HG03135 (cell line): Measurements from ENCODE around the gene SMAD2.

Experiments
- ATAC-seq: cut with Tn5 transposase; IDR thresholded peaks from one replicate; pipeline ENCODE4 v1.9.1; 2021; ENCODE audit warnings: mild to moderate bottlenecking, moderate library complexity; ENCODE audit not compliant: unreplicated experiment

The SMAD2 gene

DNA sequence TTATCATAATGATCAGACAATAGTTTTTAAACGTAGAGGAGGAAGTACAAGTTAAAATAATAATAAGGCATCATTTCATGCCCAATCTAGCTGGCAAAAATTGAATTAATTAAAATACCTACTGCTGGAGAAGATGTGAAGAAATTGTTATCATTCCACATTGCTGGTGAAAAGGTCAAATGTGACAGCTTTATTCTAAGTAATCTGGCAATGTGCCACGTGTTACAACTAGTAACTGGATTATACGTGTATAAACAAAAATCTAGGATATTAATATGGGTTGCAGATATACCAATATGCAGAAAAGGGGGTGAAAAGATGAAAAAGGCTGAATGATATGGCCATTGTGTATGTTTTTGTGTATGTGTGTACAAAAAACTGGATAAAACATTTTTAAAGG is 32.4 kb downstream of the SMAD2 start:
- ATAC-seq: no peak

DNA sequence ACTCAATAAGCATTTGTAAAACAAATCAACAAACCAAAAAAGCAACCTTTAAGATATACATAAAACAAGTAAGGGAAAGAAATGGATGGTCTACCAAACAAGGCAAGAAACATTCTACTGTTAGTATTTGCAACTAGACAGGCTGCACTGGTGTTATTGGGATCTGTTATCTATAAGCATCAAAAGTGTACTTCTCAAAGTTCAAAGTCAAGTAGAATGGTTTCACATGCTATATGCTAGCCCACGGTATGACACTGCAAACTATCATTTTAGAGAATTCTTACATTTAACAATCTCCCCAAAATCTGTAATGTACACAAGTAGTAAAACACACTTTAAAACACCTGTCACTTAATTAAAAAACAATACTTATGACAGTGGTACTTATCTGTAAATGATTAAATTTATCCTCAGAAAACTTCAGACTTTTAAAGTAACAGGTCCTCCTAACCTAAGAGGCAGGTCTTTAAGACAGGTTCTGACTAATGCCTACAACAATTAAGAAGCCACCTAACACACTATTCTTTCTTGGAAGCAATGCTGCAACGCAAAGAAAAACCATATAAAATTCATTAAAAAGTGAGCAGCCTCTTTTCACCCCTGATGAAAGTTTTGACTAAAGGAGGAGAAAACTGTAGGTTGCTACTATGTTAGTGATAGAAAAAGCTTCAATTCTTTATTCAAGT is 34.8 kb downstream of the SMAD2 start:
- ATAC-seq: no peak

DNA sequence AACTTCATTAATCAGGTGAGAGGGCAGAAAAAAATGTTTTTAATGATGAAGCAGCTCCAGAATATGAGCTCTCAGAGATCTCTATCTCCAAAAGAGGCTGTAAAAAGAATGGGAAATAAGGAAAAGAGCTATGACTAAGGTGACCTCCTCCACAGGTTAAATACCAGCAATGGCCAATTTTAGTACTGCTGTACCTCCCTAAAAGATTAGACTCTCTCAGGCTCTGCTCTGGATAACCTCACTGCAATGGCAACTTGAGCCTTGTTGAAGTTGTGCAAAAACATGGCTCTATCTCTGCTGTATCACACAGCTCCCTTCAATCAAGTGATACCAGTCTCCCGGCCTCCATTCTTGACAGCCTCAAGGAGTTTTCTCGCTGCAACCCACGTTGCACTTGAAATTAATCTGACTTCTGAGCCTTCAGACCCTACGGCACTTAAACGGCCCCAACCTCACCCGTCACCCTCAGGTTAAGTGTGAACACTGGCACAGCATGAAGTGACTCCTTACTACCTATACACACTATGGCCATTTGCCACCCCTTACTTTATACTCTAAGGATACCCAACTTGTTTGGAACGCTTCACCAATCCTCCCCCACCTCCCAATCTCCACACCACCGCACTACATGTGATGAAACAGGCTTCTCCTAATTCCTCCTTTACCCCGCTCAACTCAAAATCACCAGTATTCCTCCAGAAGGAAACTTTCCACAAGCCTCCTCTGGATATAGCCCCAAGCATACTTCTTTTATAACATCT is 36.3 kb downstream of the SMAD2 start:
- no peak for ATAC-seq

DNA sequence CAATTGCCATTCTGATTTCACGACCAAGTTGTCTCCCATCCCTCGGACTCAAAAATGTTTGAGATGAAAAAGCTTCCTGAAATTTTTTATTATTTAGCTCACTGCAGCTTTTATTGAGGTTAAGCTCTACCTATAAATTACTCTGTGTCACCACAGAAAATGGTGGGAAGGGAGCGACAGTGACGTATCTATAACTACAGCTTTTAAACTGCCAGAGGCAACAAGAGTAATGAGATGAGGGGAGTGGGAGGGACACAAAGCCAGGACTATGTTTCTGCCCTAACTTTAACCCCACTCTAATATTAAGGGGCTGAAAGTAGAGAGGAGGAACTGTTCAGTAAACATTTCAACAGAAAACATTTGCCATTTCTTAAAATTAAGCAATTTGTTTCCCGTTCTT is 37.4 kb downstream of the SMAD2 start:
- ATAC-seq: no peak

DNA sequence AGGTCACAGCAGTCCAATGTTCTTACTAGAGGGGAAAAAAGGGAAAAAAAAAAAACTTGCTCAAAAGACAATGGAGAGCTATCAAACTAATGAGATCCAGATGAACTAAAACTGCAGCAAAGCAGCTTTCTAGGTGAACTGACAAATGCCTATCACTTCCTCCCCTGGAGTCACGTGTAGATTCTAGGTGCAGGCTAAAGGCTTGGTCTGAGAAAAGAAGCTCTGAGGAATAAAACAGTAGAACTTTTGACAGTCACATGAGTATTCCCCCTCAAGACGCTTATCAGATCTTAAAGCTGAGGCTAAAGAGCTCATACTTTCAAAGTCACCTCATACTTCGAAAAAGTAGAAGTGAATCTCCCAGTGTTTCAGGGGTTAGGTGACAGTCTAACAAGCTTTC is 42.3 kb downstream of the SMAD2 start:
- ATAC-seq: no peak

DNA sequence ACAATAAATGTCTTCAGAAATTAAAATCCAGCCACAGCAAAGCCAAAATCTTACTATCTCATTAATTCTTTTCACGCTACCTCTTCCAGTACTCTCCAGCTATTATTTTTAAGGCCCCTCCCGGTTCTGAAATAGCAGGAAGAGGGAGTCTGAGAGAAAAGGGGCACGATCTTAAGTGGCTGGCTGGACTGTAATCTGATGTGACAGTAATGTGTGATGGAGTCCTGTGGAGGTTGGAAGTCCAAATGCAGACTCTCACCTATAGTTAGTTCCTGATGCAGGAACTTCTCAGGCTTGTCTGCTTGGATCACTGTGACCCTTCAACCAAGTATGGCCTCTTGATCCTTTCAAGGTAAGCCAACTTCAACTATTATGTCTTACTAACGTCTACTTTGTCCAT is 43.2 kb downstream of the SMAD2 start:
- ATAC-seq: no peak

DNA sequence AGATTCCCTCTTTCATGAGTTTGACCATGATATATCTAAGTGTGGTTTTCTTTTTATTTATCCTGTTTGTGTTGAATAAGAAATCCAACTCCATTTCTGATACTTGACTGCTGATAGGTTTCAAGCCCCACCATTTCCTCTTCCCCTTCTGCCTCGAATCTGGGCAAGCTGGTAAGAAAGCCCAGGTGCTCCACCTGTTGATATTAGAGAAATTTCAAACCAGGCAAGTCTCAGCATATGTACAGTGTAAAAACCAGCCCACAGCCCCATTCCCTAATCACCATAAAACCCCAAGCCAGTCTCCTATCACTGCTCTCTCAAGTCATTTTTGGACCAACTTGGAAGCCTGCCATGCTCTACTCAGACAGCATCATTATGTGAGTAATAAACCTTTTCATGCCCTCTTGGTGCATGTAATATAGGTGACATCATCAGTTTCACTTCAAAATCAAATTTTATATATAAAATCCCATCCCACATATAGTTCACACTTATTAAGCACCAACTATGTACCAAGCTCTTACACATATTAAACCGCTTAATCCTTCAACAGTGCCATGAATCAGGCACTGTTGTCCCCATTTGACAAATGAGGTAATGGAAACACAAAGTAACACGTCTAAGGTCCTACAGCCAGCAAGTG is 46.6 kb downstream of the SMAD2 start:
- no peak for ATAC-seq

DNA sequence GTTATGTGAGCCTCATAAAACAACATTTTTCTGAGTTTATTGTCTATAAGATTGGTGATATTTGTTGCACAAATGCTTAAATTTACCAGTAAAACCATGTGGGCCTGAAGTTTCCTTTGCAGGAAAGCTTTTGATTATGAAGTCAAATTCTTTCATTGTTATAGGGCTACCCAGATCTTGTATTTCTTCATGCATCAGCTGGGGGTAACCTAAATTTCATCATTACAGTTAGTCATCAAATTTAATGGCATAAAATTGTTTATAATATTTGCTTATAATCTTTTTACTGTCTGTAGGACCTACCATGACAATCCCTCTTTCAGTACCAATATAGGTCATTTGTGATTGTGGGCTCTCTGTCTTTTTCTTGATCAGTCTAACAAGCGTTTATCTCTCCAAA is 47.8 kb downstream of the SMAD2 start:
- no peak for ATAC-seq

DNA sequence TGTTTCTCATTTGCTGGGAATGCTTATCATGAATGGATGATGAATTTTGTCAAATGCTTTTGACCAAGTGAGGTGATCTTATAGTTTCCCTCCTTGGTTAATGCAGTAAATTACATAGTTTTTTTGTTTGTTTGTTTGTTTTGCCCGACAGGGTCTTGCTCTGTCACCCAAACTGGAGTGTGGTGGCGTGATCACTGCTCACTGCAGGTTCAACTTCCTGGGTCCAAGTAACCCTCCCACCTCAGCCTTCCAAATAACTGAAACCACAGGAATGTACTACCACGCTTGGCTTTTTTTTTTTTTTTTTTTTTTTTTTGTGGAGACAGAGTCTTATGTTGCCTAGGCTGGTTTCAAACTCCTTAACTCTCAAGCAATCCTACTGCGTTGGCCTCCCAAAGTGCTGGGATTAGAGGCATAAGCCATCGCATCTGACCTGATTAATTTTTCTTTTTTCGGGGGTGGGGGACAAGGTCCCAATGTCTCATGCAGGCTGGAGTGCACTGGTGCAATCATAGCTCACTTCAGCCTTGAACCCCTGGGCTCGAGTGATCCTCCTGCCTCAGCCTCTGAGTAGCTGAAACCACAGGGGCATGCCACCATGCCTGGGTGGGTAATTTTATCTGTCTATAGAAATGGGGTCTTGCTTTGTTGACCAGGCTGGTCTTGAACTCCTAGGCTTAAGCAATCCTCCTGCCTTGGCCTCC is 48.6 kb downstream of the SMAD2 start:
- no peak for ATAC-seq

DNA sequence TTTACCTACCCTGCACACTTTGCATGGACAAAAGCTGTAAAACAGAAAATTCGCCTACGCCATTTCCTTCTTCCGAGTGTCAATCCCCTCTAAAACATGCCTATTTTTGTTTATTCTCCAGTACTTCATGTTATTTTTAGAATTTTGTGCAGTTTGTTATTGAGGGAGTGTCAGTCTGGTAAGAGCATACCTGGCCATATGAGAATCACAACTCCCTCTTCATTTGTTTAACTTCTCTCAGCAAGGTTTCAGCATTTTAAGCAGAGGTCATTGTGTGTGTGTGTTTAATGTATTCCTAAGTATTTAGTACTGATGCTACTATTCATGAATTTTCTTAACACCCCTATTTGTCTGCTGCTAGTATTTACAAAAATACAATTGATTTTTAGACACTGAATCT is 49.4 kb downstream of the SMAD2 start:
- no peak for ATAC-seq

DNA sequence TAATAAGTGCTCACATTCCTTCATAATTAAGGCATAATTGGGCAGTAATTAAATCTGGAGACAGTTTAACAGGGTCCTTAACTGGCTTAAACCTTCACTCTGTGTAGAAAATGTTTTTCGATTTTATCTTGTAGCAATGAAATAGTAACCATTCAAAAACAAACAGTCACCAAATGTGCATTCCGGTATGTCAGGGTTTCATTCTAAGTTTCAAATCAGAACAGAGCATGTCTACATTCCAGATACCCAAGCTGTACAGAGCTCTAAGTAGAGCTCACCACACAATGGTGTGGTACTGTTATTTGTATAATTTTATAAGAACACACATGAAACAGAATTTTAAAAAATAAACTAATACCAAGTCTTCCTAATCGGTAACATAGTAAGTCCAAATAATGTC is 52.6 kb downstream of the SMAD2 start:
- no peak for ATAC-seq

DNA sequence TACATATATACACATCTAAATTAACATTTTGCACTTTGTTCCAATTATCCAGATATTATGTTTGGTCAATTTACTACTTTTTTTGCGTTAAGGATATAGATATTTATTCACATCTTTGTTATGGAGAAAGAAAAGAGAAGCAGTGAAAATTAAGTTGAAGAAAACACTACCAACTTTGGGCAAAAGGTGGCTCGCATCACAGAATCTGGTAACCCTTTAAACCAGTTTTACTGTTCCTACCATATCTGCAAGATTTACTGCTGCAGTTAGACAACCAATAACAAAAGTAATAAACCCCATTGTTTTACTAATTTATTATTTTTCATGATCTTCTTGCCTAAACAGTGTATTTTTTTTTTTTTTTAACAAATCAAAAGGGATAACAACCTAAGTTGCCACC is 53.6 kb downstream of the SMAD2 start:
- ATAC-seq: no peak

DNA sequence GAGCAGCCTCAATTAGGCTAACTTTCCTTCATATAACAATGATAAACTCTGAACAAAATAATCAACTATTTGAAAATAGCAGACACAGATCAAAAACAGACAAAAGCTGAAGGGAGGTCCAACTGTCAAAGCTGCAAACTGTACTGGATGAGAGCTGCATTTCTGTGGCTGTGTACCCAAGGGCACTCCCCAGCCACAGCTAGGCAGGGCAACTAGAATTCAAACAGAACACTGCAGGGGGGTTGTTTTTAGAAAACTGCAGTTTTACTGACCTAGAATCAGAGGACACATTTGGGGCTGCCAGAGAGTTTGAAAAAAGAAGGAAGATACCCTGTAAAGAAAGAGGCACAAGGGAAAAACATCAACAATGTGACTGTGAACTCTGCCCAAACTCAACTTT is 56.8 kb downstream of the SMAD2 start:
- ATAC-seq: no peak

DNA sequence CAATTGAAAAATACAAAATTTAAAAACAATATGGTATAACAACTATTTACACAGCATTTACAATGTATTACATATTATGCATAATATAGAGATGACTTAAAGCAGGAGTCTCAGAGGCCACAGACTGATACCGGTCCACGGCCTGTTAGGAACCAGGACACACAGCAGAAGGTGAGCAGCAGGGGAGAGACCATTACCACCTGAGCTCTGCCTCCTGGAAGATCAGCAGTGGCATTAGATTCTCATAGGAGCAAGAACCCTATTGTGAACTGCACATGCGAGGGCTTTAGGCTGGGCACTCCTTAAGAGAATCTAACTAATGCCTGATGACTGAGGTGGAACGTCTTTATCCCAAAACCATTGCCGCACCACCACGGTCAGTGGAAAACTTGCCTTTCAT is 58.0 kb downstream of the SMAD2 start:
- no peak for ATAC-seq

DNA sequence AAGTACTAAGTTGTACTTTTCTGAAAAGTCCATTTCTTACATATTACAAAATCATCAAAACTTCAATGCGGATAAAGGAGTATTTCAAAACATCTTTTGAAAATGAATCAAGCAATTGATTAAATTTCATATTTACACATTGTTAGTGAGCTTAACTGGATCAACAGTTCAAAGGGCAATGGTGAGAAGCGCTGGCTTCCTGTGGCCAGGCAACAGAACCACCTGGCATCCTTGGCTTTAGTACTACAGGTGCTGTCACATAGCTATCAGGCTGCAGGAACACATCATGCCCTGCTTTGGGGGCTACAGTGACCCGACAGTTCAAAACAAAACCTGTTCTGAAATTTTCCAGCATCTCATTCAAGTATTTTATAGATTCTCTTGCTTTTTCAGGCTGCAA is 59.2 kb downstream of the SMAD2 start:
- no peak for ATAC-seq

DNA sequence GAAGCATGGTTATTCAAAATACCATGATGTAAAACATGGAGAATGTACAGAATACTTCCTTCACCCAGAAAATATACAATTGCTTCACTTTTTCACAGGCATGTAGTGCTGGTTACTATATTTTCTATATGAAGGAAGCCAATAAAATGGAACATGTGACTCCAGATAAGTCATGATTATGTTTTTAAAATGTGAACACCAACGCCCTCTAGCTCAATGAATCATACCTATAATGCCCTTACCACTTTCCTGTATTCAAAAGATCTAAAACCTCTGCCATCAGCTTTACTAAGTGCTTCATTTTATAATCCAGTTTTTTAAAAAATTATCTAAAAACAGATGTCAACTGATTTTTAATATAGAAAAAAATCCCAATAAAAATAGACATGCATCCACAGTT is 59.9 kb downstream of the SMAD2 start:
- no peak for ATAC-seq

DNA sequence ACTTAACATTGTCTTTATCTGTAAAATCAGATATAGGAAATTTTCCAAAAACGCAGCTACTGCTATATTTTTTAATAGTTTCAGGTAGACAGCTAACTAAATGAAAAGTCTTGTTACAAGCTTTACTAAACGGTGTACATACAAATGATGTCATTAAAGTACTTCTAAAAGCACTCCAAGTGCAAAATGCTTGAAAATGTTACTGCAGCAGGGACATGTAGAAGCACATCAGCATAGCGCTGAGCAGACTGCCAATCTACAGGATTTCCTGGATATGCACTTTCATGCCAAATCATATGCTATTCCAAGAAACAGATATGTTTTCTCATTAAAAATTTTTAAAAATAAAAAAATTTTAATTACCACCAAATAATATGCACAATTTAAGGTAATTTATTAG is 61.7 kb downstream of the SMAD2 start:
- ATAC-seq: no peak

DNA sequence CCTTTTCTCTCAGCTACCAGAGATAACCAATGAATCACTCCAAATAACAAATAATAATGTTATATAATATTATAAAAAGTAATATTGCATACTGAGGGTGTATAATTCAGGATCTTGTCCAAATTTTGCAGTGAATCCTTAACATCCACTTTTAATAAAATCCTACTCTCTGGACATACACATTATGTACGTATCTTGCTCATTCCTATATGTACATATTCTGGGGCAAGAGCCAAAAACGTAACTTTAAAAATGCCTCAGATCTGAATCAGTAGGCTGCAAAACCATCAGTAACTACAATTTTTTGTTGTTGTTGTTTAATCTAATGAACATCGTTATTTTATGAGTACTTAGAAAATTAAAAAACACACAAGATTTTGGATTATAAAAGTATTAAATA is 65.3 kb downstream of the SMAD2 start:
- no peak for ATAC-seq

DNA sequence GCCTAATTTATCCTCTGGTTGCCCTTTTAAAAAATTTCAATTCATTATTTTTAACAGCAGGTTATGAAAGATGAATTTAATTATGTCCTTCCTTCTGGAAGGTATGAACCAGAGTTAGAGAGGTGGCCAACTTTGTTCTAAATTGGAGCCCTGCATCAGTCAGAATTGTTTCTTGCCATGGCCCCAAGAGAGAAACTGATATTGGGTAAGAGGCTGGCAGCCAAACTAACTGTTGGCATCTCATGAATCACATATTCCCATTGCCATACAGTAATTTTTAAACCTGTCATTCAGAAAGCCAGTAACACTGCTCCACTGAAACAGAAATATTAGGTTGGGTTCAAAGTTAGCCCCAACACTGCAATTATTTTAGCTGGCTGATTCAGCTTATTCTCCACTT is 67.4 kb downstream of the SMAD2 start:
- ATAC-seq: no peak

DNA sequence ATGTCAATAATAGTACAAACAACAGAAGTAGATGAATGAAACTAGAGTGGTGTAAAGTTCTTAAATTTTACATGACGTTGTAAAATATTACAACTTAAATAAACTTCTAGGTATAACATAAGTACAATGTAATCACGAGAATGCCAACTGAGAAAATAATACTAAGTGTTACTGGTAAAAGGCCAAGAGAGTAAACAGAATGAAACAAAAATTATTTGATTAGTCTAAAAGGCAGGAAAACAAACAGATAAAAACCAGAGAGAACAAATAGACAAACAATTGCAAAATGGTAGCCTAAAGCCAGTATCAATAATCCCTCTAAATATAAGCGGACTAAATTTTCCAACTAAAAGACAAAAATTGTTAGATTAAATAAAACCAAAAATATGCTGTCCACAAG is 71.9 kb downstream of the SMAD2 start:
- no peak for ATAC-seq

DNA sequence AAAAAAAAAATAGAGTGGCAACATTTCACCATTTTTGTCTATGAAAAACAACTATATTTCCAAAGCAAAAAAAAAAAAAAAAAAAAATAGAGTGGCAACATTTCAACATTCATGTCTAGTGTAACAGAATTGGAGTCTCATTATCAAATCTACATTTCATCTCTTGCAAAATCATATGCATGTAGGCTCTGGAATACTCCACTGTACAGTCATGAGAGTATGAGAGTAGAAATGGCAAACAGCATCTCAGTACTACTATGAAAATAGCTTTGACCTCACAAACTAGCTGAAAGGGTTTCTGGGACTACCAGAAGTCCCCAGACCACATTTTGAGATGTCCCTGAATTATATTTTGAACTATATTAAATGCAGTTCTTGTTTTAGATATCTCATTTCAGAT is 82.8 kb downstream of the SMAD2 start:
- no peak for ATAC-seq

DNA sequence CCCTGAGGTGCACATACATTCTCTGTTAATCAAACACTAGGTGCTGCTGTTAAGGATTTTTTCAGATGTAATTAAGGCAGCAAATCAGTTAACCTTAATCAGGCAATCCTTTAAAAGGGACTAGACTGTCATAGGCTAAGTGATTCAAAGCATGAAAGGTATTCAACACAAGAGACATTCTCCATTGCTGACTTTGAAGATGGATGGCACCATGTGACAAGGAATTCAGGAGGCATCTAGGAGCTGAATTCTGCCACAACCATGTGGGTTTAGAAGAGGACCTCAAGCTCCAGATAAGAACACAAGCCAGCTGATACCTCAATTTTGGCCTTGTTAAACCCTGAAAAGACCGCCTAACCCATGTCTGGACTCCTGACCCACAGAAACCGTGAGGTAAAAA is 84.0 kb downstream of the SMAD2 start:
- no peak for ATAC-seq
